Fibroblast of skin of right biceps (primary cell): ENCODE results near the gene NUB1.

Experiments used
- DNase-seq: peaks from one replicate; pipeline ENCODE4 v3.0.0-alpha.2; 2013

The NUB1 gene

DNA sequence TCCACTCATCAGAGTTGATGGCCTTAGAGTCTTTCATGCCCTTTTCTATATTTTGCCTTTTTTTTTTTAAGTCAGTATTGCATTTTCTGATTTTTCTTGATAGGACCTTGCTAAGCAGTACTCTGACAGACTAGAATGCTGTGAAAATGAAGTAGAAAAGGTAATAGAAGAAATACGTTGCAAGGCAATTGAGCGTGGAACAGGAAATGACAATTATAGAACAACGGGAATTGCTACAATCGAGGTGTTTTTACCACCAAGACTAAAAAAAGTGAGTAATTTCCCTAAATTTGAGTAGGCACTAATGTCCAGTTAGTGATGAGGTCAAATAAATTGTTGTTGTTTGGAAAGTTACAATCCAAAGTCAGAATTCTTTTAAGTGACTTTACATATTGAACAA lies 7.4 kb downstream of the NUB1 start:
- no peak for DNase-seq

DNA sequence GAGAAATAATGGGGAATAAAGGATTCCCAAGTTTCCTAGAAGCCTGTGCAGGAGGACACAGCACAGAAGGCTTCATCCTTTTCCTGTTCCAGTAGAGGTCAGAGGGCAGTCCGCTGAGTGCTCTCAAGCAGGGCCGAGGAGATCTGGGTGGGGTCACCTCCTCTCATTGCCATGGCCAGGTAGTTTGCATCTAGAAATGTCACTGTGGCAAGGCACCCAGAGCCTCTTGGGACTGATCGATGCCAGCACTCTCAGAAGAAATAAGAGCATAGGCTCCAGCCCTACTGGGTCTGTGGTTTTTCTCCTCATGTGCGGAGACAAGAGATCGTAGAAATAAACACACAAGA lies 7.9 kb downstream of the NUB1 start:
- DNase-seq: no peak

DNA sequence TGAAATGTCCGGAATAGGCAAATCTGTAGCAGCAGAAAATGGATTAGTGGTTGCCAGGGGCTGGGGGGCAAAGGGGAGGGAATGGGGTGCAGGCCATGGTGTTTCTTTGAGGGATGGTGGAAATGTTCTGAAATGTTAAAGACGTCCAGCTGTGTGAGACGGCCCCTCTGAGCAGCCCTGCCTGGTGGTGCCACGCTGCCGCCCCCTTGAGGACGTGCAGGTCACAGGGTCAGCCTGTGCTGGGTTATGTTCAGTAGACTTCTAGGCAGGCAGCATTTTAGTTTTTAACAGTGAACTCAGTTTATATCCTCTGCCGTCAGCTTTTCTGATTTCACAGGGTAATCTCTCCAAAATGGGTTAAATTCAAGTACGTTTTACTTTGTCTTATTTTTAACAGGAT lies 9.4 kb downstream of the NUB1 start:
- no peak for DNase-seq

DNA sequence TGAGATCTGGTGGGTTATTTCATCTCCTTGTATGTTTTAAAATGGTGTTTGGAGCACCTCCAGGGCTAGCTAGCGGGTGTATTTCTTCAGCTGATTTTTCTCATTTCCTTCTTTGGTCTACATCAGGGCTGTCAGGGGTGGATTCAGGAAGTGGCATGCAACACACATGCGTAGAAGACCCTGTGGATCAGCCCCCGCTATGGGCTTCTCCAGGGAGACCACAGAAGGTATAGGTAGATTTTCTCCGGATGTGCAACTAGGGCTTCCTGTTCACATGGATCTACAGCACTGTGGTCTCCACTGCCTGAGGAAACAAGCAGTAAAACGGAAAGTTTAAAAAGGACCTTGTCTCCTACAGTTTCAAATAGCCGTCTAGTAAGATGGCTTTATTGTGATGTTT lies 10.4 kb downstream of the NUB1 start:
- DNase-seq: no peak

DNA sequence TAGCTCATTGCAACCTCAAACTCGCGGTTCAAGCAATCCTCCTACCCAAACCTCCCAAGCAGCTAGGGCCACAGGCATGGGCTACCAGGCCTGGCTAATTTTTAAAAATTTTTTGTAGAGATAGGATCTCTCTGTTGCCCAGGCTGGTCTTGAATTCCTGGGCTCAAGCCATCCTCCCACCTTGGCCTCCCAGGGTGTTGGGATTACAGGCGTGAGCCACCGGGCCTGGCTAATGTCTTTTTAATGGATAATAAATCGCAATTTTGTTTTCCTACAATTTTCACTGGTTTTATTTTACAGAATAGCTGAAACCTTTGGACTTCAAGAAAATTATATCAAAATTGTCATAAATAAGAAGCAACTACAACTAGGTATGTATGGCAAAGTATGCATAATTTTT lies 10.9 kb downstream of the NUB1 start:
- no peak for DNase-seq

DNA sequence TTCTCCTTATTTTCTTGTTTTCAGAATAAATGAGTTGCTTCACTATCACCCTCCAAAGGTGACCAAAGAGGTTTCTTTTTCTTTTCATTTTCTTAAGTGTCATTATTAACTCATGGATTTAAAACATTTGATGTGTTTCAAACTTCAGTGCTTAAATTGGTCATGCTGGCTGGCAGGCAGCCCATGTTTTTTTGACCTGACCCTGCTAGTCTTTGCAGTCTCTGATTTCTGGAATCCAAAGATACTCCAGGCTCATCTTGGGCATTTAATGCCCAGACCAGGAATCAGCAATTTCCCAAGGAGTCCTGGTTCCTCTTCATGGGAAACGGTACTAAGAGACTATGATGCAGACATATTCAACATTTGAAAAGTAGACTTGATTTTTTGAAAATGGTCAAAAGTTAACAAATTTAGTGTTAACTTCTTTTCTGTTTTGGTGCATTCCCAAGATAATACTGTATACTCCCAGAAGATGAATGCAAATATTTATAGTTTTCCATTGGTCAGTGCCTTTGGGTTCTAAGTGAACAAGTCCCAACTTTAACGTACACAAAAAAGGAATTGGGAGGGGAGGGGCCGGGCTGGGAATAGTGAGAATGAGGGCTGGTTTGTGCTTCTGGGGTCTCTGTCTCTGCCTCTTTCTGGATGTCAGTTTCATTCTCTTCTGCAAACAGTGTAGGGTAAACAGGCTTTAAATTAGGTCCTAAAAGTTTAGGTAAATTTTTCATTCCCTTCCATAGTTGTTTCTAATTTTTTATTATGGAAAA lies 19.8 kb downstream of the NUB1 start:
- no peak for DNase-seq

DNA sequence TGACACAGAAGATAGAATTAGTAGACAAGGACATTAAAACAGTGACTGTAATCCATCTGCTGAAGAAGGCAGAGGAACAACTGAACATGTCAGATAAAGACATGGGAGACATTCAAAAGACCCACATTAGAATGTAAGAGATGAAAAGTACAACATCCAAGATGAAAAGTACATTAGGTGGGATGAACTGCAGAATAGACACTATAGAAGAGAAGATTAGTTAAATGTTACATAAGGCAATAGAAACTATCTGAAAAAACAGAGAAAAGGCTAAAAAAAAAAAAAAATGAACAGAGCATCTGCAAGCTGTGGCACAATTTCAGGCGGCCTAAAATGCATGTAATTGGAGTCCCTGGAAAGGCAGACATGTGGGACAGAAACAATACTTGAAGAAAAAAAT lies 21.6 kb downstream of the NUB1 start:
- no peak for DNase-seq

DNA sequence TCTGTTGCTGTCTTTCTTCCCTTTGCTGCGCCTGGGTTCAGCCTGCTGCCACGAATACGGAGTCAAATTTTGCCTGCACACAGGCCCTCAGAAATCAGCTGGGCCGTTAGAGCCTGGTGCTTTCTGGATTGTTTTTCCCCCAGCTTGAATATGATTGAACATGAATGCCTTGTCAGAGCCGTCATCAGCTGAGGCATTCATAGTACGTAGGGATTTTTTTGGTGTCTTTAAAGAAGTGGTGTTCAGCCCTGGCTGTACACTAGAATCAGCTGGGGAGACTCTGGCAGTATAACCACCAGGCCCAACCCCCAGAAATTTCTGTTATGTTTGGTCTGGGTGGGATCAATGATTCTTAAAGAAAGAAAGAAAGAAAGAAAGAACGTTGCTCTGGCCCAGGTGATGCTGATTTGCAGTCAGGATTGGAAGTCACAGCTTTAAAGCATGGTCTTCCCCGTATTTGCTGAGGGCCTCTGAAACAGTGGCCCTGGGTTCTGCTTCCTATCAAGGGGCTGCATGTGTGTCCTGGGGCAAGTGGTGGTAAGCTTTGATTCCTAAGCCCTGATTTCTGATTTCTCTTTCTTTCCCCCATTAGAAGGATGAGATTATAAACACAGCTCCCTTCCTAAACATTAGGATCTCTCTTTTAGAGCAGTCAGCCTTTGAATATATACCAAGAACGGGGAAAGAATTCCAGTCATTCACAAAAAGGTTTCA lies 24.7 kb downstream of the NUB1 start:
- peak; percentile 29 for DNase-seq

DNA sequence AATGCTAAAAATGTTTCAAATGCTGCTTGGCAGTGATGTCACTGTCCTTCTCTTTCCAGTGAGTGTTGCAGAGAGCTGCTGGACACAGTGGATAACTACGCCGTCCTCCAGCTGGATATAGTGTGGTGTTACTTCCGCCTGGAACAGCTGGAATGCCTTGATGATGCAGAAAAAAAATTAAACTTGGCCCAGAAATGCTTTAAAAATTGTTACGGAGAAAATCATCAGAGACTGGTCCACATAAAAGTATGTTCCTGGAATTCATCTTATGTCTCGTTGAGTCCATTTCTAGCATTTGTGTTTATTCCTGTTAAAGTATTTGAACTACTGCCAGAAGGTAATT lies 25.2 kb downstream of the NUB1 start:
- peak; percentile 80 for DNase-seq

DNA sequence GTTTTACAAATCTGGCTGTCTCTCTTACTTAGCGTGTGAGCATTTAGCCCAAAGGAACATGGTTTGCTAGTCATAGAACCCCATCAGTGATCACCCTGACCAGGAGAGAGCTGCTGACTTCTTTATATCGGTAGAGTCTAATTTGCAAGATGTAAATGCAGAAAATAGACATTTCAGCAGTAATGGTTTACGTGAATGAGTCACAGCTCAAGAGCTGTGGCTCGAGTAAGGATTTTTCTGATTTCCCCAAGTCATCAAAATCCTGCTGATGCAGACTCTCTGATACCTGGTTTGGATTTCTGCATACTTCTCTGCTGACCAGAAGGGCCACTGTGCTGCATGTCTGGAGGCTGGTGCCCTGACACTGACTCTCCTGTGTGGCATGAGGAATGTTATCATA lies 25.7 kb downstream of the NUB1 start:
- DNase-seq: peak; percentile 51

DNA sequence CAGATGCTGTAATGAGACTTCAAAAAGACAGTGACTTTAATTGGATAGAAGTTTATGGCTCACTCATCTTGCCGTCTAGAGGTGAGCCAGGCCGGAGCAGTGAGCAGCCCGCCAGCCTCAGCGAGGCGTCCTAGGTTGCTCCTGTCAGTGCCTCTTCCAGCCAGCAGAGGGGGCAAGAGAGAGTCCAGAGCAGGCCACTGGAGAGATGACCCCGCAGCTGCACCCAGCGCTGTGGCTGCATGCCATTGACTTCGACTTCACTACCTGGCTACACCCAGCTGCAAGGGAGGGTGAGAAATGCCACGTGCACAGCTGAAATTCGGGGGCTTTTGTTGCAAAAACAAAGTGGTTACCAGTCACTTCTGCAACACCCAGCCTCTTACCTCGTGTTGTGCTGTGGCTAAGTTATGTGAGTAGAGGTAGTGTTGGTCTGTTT lies 26.5 kb downstream of the NUB1 start:
- DNase-seq: peak; percentile 66

DNA sequence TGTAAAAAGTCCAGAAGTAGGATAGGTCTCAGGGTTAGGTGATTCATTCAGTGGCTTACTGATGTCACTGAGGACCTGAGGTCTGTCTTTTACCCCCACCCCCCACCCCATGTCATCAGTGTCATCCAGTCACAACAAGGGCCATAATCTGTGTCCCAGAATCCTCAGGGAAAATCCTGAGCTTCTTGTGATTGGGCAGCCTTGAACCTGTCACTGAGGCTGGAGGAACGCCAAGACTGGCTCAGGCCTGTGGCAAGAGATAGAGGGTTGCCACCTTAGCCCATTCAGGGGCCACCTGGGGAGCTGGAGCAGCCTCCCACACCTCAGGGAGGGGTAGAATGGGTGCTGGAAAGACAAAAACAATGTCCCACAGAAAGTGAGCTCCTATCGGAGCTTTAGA lies 29.7 kb downstream of the NUB1 start:
- no peak for DNase-seq

DNA sequence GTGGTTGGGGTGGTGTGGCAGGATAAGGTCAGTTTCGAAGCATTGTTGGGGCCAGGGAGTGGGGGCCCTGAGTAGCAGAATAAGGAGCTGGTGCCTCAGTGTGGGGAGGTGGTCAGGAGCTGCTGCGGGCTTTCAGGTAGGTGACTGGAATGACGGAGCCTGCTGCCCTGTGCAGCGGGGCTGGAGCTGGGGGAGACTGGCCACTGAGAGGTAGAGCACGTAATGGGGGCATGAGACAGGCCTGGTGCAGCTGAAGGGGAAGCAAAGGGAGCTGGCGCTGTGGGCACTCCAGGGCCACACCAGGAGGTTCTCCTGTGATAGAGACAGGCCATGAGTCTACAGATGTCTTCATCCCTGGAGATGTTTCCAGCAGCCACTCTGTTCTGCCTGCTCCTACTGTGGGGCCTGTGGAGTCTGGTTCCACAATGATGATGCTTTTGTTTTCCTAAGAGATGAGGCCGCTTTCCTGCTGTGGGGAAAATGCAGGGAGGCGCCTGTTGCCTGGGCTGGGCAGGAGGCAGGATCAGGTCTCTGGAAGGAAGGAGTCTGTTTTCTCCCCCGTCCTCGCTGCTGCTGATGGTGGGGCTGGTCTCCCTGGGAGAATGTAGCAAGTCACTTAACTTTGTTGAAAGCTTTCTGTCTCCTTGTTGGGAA lies 31.1 kb downstream of the NUB1 start:
- DNase-seq: no peak

DNA sequence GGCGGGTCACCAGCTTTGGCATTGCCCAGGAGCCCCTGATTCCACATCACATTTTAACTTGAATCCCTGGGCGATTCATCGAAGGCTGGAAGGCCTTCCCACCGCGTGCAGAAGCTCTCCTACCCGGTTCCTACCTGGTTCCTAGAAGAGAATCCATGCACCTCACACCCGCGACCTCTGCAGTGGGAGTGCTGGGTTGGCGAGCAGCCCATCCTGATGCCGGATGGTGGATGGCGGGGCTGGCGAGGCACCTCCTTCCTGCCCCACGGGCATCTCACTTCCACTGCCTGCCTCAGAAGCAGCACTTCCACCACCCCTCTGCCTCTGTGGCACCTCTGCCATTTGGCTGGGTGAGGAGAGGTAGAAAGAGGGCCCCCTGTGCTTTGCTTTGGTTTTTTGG lies 32.0 kb downstream of the NUB1 start:
- DNase-seq: no peak

DNA sequence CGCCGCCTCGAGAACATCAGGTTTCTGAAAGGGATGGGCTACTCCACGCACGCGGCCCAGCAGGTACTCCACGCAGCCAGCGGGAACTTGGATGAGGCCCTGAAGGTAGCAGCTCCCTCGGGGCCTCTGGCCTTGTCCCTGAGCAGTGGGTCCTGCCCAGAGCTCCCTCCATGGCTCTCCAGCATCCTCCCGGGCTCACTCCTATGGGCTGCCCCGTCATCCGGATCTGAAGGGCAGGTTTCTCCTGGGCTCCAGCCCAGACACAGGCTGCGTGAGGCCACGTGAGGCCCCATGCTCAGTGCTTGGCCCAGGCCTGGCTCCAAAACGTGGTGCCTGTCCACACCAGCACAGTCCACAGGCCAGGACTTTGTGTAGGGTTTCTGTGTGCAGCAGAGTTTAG lies 32.5 kb downstream of the NUB1 start:
- DNase-seq: no peak

DNA sequence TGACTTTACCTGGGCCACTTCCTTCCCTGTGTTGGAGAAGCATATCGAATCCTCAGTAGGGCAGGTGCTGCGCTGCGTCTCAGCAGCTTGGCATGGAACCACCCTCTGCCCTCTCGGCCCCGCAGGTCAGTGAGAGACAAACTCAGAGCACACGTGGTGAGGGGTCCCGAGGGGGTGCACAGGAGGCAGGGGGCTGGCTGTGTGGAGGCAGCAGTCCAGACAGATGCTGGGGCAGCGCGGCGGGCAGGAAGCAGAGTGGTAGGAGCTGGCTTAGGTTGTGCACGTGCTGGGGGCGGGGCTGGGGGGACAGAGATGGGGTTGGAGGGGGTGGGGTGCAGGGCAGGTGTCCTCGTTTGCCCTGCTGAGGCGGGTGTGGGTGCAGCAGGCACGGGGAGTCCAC lies 33.1 kb downstream of the NUB1 start:
- no peak for DNase-seq

DNA sequence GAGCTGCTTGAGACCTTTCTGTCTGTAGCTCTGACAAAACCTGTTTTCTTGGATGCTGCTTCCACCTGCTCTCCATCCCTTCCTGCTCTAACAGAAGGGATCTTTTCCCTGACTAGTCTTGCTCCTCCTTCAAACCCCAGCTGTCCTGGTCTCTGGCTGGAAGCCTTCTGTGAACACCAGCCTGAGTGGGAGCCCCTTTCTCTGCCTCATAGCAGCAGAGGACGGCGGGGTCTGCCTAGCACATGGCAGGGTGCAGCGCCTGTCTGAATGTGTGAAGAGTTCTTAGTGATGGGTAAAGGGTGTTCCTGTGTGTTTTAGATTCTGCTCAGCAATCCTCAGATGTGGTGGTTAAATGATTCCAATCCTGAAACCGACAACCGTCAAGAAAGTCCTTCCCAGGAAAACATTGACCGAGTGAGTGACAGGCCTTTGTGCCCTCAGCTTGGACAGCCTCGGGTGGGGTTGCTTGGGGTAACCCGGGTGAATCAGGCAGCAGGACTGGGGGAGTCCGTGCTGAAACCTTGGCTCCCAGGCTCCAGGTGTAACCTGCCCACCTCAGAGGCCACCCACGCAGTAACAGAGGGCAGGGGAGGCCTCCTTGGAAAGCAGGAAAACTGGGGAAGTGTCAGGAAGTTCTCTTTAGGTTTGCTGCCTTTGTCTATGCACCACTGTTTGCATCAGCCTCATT lies 34.1 kb downstream of the NUB1 start:
- DNase-seq: no peak

DNA sequence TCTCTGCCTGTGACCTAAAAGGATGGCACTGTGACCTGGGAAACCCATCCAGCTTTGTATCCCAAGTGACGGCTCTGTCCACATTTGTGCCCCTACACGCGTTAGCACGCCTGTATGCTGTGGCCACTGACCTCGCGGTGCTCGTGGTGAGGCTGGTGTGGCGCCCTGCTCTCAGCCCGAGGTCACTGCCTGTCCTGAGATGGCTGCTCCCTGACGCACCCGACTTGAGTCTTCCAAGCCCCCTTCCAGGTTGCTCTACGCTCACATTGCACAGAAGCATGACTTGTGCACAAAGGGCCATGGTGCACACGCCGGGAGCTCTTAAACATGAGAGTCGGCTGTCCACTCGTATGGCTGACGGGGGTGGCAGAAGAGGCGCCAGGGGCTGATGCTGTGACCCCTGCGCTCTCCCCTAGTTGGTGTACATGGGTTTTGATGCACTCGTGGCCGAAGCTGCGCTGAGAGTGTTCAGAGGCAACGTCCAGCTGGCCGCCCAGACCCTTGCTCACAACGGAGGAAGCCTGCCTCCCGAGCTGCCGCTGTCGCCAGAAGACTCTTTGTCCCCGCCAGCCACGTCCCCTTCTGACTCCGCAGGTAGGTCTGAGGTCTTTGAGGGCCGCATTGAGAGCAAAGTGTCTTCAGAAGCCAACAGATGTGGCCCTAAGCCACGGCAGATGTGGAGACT lies 34.7 kb downstream of the NUB1 start:
- no peak for DNase-seq

DNA sequence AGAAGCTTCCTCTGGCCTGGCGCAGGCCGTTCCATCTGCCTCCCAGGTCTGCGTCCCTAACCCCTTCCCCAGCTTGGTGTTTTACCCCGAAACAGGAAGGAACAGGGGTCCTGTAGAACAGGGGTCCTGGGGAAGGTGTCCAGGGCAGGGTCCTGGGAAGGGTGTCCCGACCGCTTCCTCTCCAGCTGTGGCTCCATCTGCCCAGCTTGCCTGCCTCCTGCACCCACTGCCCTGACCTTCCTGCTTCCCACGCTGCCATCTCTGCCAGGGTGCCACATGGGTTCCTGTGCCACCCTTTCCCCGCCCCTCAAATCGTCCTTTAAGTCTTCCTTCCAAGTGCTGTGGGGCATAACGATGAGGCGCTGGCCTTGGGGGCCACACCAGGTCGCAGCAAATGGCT lies 35.8 kb downstream of the NUB1 start:
- no peak for DNase-seq

DNA sequence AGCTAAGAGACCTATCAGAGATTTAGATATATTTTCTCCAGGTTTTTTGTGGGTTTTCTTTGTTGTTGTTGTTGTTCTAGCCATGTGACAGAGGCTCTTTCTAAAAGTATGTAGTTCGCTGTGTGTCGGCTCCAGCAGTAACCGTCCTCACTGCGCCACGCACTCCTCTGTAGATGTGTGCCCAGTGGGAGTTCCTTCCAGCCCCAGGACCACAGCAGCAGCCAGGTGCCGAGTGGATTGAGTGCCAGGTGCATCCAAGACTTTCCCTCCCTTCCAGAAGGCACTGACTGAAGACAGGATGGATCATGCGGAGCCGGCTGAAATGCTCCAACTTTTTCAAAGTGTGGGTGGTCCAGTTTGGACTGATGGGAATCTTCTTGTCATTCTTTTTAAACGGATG lies 36.4 kb downstream of the NUB1 start:
- no peak for DNase-seq

DNA sequence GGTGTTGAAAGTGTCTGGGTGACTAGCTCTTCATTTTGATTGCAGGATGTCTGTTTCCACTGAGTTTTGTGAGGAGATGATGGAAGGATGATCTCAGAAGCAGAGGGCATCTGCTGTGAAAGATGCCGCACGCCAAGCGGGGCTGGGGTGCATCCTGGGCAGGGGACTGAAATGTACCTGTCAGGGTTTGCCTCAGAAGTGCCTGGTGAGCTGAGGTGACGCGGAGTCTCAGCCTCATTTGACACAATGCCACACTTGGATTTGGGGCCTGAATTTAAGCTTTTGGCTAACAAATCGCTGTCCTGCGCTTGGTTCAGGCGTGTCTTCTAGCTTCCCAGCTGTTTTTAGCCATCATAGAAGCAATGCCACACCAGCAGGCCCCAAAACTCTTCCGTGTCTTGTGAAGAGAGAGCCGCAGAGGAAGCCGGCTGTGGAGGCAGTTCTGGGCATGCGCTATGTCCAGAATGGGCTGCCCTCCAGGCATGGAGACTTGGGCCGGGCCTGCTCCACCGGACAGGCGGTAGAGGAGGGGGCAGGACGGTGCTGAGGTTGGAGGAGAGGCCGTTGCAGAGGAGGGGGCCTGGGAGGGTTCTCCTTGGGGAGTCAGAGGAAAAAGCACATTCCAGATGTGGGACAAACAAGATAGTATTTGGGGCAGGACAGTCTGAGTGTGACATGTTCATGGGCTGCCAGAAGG lies 37.0 kb downstream of the NUB1 start:
- no peak for DNase-seq

DNA sequence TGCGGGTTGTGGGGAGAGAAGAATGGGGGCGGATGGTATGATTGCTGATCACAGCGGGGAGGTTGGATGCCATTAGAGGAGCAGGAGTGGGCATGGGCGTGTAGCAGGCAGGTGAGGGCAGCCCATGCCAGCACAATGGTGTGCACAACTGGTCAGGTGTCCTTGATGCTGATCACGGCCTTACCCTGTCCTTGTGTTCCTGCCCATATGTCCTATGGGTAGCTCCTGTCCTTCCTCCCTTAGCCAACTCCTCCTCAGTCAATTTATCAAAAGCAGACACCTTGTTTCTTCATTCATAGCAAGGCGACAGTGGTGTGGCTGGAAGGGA lies 37.5 kb downstream of the NUB1 start:
- DNase-seq: no peak
